Cerebellar cortex (tissue), 1 donor: Measurements from ENCODE around the gene LRIG1.

ENCODE experiments used
- DNase-seq: peaks from one replicate; pipeline ENCODE4 v3.0.0-alpha.2; 2015; ENCODE audit warnings: low spot score

The LRIG1 gene

DNA sequence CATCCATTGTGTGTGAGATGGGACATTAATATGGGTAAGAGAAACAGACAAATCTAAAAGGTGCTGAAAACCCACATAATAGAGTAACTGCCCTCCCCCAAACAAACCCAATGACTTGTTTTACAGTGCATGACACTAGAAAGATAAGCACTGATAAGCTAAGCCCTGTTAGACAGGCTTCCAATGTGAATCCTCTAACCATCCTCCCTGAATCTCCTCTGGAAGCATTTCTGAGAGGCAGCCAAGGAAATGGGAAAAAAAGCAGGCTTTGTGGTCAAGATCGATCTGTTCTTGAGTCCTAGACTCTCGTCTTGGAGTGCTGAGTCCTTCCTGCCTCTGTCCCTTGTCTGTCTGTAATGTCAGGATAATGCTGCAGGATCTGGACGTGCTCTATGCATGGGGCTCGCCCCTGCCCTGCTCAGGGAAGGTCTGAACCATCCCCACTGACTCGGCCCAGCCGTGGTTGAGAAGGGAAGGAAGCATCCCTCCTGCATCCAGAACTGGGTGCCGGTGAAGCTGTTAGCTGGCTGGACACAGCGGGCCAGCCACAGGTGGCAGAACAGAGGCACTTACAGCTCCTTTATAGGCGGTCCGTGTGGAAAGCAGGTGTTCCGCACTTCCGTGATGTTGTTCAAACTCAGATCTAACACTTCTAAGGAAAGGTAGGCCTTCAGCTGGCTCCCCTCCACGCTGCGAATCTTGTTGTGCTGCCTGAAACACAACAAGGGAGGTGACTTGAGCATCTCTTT lies 84.1 kb downstream of the LRIG1 start:
- DNase-seq: no peak

DNA sequence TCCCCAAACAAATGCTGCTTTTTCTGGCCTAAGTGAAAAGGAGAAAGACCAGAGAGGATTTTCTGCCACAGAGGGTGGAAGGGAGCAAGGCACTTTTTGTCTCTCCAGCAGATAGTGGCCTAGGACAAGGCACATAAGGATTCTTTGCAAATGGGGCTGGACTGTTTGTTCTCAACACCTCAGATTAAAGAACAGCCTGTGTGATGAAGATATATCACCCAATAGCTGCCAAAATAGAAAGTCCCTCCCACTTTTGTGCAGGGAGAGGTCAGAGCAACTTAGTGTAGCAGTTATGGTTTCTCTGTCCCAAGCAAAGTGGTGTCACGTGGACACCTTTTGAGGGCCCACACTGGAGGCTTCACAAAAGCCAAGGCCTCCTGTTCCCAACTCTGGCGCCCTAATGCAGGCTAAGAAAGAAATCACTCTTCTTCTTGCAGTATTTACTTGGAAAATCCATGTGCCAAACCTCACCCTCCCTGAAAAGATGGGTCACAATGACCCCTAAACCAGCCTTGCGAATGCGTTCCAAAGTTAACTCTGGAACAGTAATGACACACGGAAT lies 84.9 kb downstream of the LRIG1 start:
- DNase-seq: no peak

DNA sequence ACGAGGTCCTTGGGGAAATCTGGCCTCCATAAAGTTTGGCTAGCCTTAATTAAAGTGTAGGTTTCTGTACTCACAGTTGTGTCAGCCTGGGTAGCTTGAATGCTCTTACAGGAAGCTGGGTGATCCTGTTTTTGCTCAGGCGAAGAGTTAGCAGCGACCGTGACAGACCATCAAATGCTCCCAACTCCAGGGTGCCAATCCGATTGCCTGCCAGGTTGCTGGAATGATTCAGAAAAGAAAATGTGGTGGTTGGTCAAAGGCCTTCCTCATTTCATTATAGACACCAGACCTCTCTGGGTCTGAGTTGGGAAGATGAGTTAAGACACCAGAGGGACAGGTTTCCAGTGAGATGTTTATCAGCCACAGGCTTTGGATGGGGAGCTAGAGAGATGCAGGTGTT lies 86.0 kb downstream of the LRIG1 start:
- DNase-seq: no peak

DNA sequence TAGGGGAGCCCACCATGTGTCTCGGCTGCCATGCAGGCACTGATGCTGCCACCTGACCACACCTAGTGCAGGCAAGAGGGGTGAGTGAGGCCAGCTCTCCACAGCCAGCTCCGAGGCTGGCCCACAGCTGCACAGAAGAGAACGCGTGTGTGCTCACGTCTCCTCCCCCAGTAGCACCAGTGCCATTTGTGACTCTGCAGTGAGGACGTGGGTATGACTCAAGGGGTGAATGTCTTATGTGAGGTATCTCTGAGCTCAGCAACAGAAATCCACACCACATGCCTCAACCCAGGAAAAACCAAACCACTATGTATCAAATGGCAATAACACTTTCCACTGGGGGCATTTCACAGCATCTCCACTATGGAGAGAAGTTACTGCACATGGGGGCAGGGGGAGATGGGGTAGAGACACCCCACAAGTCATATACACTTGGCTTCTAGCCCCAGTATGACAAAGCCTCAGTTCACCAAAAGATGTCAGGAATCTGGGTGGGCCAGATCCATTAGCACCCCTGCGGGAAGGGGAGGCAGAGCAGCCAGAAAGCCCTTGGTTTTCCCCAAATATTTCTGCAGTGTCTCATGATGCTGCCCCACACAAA lies 87.6 kb downstream of the LRIG1 start:
- no peak for DNase-seq

DNA sequence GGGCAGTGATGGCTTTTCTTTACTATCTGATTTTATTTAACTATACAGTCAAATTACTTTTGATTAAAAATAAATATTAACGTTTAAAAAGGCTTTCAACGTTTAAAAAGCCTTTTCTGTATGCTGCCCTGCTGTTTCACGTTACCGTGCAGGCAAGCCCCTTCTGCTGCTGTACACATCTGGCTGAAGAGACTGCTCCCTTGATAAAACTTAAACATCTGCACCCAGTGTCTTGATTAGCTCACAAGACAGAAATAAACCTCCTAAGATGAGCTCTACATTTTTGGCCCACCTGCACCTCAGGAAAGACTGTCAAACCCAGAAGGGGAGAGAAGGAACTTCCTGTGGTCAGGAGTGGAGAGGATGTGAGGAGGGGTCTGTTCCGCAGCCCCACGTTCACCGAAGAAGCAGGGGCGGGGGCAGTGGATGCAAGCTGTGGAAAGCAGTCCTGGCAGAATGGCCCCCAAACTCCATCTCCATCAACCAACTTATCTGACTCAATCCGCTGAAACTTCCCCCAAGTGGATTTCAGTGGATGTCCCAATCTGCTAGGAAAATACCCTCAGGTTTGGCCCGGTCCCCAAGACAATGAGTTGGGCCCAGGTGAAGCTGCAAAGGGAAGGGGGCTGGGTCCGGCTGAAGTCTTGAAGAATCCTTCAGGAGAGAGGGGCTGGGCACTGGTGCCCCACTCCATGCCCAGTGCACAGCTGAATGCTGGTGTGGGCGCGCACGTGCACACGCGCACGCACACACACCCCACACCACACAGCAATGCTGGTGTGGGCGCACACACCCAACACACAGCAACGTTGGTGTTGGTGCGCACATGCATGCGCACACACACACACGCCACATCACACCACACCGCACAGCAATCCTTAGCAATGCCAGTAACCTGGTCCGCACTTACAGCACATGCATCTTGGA lies 88.6 kb downstream of the LRIG1 start:
- no peak for DNase-seq

DNA sequence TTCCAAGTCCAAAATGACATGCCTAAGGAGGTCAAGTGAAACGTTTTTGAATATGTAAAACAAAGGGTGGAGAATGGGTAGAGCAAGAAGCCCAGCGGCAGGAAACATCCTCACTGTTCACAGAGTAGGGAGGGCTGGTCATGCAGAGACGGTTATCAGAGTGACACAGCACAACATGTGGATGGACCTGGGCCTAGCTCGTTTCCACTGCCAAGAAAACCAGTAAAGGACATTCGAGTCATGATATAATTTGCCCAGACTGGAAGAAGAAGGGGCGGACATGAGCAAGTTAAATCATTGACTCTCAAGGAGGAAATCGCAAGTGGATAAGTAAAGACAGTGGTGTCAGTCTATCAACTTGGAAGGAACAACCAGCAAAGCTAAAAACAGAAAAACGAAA lies 89.3 kb downstream of the LRIG1 start:
- DNase-seq: no peak

DNA sequence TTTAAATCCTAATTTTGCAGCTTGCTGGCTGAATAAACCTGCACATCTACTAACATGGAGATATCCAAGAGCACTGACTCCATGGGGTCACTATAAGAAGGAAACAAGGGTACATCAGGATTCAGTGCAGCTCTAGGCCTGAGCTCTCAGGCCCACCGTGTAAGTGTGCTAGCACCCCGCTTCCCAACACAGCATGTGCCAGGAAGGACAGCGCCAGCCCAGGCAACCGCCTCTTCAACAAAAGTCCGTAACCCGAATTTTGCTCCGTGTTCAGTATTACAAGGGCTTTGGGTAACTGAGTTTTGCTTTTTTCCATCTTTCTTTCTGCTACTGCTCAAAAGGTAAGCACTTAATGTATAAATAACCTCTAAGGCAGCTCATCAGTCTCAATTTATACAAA lies 89.8 kb downstream of the LRIG1 start:
- no peak for DNase-seq

DNA sequence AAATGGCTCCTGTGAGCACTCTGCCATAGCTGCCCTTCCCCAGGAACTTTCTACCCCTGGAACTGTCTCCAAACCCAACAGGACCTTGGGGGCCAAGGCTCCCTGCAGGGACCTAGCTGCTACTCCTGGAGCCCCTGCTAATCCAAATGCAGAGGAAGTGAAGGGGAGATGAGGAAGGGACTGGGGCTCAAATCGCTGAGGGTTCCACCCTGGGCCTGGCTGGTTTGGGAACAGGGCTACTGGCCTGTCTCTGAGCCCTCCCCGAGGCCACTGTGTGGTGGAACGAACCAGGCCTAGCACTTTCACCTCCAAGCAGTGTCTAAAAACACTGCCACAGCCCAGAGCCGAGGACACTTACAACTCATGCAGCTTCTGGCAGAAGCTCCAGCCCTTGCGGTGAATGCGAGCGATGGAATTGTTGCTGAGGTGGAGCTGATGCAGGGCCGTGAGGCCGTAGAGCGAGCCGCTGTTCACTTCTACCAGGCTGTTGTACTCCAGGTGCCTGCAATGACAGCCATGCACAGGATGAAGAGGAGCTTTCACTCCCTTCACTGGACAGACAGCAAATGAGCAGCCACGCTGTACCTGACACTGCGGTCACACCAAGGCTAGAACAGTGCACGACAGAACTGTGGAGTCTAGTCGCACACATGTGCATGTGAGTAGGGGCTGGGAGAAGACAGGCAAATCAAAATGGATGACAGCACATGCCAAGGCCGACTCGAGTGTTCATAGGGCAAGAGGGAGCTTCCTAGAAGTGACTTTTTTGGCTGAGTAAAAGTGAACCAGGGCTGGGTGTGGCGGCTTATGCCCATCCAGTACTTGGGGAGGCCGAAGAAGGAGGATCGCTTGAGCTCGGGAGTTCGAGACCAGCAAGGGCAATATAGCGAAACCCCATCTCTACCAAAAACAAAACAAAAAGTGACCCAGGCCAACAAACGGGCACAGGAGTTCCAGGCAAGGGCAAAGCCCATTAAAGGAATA lies 90.8 kb downstream of the LRIG1 start:
- DNase-seq: no peak

DNA sequence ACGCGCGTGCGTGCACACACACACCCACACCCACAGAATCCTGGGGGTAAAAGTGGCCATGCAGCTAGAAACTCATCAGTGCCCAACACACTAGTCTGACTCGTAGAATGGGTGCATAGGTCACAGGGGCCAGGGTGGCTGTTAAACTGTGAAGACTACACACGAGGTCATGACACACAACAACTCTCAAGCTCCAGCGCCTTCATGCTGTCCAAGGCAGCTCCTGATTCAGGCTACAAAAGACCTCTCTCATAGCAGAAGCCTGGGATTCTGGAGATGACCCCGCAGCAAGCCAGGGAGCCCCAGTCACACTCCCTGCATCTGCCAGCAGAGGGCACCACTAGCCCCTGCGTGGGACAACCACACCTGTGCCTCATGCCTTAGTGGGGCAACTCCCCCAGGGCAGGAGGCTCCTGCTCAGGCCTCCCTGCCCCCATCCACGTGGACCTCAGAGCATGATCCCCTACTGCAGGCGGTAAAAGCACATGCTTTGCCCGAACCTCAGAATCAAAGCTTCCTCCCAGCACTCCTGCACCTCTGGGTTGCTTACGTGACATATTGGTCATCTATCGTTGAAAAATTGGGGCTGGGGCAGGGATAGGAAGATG lies 93.1 kb downstream of the LRIG1 start:
- DNase-seq: peak; percentile 54

DNA sequence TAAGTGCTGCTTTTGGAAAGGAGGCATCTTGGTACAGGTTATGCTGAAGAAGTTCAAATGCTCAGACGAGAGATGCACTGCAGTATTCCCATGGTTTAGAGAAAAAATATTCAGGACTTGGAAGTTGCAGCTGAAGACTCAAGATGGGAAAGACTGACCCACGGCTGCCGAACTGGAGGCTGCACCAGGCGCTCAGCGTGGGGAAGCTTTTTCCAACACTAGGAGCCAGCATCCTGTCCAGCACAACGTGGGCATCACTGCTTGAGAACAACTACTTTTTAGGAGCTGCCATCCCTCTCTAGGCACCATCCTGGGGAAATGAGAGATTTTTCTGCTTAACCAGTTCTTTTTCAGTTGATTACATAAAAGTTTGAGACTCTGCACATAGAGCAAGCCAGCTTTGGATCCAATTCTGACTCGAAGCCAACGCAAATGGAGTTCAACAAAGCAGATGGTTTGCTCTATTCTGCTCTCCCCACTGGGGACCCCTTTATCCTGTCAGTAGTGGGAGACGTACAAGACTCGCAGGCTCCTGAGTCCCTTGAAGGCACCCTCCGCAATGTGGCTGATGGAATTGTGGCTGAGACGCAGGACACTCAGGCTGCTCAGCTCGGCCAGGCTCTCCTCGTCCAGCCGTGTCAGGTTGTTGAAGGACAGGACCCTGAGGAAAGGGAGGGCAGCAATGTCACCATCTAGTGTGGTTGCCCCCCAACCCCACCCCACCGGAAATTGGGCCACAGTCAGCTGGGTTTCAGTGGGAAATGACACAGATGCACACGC lies 93.8 kb downstream of the LRIG1 start:
- no peak for DNase-seq

DNA sequence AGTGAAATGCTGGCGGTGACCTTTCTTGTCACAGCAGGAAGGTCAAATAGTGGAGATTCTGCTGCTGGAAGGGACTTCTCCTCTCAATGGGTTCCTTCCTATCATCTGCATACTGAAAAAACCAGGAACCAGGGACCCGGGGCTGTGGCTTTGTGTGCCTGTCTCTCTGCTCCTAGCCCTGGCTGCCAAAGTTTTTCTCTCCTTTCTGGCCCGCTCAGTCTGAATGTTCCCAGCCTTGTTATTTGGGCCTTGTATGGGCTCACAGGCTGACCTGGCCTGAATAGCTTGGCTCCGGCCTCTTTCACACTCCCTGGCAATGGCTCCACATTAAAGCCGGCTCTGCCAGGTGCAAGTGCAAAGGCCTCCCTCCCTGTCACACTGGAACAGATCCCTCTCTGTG lies 94.7 kb downstream of the LRIG1 start:
- peak; percentile 85 for DNase-seq

DNA sequence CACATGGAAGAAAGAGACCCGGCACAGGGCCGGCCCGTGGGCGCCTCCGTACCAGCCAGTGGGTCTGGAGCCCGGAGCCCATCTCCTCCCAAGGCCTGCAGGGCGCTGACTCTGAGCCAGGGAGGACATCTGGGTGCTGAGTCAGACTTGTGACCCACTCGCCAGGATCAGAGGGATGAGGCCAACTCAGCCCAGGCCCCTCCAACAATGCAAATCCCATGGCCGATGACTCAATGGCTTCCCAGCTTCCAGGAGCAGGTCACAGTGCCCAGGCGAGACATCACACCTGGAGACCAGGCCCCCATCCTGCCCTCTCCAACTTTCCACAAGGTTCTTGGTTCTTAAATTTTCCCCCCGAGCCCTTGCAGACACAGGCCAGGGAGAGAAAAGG lies 95.1 kb downstream of the LRIG1 start:
- DNase-seq: no peak

DNA sequence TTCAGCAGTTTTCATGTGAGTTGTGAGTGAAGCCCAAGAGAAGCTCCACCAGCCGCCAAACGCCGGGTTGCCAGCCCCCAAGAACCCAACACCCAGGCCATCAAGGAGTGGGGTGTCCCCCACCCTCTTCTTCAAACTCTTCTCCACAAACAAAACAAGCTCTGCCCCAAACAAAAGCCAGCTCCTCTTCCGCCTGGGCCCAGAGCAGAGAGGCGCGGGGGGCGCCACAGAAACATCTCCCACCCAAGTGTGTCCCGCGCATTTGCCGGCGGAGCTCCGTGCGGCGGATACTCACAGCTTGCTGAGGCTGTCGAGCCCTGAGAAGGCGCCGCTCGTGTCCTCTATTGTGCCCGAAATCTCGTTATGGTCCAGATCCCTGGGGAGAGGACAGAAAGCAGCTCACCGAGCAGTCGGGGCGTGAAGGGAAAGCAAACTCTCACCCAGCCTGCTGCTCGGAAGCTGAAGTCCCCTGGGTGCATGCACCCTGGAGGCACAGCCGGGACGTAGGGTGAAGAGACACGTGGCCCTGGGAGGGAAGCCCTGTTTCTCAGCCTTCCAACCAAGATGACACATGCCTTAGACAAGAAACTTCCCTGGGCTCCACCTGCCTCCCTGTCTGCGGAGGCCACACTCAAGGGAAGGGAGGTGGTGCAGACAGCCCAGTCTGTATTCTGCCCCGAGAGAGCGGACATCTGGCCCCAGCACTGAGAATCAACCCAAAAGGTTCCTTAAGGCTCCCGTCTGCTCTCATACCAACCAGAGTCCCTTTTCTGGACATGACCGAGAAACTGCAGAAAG lies 95.7 kb downstream of the LRIG1 start:
- DNase-seq: no peak

DNA sequence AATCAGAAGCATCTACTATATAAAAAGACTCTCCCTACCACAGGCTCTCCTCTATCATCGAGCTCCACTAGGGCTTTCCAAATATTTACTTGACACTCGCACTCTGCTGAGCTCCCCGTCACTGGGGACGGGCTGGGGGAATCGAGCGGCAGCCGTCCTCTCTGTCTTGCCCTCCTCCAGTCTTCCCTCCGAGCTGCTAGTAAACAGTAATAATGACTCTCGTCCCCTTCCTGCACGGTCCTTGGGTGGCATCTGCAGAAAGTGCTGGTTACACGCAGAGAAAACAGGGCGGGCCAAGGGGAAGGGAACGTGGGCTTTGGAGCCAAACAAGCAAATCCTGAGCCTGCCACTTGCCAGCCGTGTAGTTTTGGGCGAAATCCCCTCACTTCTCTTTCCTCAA lies 96.6 kb downstream of the LRIG1 start:
- DNase-seq: no peak

DNA sequence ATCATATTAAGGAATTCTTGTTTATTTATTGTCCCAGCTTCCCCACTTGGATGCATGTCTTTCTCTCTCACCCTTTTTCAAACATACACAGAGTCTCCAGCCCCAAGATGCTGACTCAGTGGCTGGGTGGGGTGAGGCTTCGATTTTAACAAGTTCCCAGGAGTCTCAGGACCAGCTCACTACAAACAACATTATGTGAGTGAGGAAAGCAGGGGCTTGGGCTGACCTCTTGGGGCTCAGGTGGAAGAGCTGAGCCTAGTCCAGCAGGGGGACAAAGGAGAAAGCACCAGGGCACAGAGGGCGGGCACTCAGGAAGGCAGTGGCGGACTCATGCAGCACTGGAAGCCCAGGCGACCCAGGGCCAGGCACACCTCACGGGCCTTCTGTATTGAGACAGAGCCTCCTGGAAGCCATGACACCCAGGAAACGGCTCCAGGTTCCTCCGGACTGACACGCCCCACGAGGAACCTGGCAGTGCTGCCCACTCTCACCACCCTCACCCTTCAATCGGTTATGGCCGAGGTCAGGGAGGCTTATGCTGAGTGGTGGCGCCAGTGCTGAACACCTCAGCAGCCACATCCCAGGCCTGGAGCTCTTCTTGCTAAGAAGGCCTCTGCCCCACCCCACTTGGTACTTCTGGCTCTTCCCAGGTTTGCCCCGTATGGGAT lies 97.4 kb downstream of the LRIG1 start:
- no peak for DNase-seq

DNA sequence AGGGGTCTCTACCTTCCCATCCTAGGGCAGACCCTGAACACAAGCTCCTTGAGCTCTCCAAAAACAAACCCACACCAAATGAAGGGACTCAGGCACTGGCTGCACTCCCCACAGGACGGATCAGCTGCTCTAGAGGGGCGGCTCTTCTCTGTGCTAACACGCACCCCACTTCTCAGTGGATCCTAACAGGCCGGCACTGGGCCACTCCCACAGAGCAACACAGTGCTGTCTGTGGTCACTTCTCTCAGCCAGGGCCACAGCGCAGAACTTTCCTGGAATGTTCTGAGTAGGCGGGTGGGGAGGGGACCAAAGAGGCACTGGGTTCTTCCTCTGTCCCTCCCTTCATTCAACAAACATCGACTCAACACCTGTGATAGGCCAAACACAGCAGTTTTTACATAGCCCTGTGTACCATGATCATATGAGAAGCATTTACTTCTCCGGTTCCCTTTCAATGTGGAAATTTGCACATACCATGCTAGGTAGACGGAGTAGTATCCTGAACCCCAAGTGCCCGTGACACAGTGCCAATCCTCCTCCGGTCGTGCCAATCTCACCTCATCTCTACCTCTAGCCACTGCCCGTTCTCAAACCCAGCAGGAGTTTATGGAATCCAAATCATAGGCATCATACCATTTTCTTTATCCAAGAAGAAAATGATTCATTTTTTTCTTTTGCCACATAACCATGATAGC lies 98.1 kb downstream of the LRIG1 start:
- no peak for DNase-seq

DNA sequence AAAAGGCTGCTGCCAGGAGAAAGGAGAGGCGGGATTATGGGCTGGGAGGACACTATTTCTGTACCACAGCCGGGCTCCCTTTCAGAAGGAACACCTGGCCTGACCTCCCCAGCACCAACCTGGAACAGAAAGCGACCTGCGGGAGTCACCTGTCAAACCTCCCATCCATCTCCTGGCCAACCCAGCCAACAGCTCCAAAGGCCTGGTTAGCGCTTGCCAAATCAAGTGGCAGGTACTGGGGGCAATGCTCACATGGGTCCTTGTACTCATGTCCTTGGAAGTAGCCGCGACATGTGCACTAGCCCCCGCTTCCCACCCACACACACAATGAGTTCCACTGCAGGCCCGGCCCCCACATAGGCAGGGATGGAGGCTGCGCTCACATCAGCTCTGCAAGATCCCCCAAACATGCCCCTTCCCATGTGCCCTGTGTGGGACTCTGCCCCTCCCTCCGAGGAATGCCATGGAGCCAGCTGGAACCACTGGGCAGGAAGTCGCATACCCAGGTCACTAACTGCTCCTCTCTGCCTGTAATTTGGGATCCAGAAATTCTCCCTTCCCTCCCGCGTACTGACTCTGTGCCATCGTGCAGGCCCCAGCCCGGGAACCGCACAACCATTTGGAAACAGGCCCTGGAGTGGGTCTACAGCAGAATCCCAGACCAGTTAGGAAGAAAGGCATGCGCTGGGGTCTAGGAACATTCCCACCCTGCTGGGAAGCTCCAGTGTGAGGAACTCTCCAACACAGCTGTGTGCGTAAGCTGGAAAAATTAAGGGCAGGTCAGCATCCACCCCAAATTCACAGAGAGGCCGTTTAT lies 98.9 kb downstream of the LRIG1 start:
- DNase-seq: peak; percentile 69
